GM19193 (cell line): ENCODE measurements around the gene KCNIP4.

ENCODE experiments used
- POLR2A ChIP-seq: IDR thresholded peaks from 4 replicates; pipeline ENCODE4 v1.6.1; 2011; ENCODE audit not compliant: insufficient read depth, insufficient read length; ENCODE audit errors: extremely low read depth

The KCNIP4 gene

GRCh38 chr4:21948347-21949072 is at the start of gene KCNIP4:
Gene KCNIP4, minus strand, starts transcription at chr4:21948772.
- TF ChIP-seq POLR2A: no peak

DNA sequence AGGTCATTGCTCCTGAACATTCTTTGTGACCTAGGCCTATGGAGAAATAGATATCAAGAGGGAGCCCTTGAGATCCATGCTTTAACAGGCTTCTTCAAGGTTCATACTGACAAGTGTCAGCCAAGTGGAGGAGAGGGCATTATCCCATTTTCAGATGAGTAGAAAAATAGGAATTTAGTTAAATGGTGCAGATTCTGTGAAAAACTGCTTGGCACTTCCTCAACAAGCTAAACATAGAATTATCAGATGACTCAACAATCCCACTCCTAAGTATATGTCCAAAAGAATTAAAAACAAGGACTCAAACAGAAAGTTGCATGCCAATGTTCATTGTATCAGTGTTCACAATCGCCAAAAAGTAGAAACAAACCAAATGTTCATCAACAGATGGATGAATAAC is 43.8 kb upstream of the KCNIP4 start:
- TF ChIP-seq POLR2A: no peak

DNA sequence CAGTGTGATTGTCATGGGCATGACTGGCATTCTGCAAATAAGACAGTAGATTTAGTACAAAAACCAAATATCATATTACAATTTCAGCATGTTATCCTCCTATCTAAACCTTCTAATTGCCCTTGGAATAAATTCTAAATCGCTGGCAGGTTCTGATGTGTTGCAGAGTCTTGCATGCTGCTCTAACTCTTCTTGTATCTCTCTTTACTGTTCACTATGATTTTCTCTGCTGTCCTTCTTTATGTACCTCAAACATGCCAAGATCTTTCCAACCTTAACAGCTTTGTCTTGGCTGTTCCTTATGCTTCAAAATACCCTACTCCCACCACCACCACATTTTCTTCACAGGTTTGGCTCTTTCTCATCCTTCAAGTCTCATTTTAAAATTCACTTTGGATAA is 43.0 kb upstream of the KCNIP4 start:
- no peak for TF ChIP-seq POLR2A

GRCh38 chr4:21991050-21991449 is 42.5 kb upstream of the KCNIP4 start:
- TF ChIP-seq POLR2A: no peak

DNA sequence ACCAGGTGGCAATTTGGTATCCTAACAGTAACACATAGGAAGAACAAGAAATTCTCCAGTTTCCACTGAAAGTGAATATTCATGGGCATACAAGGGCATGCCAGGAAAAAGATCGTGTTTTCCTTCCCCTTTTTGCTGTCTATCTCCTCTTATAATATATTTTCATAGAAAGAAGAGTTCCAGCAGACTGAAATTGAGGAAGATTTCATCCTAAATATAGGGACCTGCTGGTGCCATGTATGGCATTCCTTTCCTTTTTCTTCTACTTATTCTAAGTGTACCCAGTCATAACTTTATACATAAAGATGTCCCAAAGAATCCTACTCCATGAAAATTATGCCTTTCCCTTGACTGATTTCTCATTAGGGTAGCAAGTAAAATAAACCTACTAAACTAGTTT is 40.8 kb upstream of the KCNIP4 start:
- TF ChIP-seq POLR2A: no peak

GRCh38 chr4:21986307-21986706 is 37.7 kb upstream of the KCNIP4 start:
- TF ChIP-seq POLR2A: no peak

DNA sequence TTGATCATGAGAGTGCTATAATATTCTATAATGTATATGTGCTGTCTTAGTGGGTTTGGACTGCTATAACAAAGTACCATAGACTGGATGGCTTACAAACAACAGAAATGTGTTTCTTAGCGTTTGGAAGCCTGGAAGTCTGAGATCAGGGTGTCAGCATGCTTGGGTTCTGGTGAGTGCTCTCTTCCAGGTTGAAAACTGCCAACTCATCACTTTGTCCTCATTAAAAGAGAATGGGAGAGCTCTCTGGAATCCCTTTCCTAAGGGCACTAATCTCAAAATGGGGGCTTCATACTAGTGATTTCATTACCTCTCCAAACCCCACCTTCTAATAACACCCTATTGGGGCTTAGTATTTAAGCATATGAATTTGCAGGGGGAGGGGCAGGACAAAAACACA is 33.5 kb upstream of the KCNIP4 start:
- TF ChIP-seq POLR2A: no peak

DNA sequence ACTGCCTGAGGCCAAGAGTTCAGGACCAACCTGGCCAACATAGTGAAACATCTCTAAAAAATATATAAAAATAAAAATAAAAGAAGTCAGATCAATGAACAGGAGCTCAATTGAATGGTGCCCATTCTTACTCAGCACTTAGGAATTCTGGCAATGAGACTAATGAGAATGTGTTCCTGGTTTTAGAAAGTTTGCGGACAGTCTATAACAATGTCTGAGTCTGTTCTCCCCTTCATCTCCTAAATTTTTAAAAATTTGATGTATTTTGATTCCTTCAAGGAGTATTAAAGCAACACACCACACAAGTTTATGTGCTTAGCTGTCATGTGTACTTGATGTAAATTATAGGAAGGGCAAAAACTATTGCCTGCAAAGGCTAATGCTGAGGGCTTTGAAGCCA is 30.6 kb upstream of the KCNIP4 start:
- no peak for TF ChIP-seq POLR2A

DNA sequence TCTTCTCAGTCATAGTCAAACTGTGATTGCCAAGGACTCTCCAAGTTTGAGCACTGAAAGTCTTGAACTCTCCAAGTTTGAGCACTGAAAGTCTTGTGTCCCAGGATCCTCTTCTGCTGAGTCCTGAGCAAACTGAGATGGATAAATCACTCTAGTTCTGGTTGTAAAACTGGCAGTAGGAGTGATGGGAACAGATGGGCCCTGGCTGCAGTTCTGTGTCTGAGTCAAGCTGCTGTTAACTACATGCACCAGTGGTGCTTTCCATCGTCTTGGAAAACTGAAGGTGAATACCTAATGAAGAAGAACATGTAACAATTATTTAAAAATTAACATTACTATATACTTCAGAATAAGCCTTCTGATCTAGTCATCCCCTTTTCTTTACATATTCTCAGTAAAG is 27.6 kb upstream of the KCNIP4 start:
- TF ChIP-seq POLR2A: no peak

GRCh38 chr4:21973850-21974249 is 25.3 kb upstream of the KCNIP4 start:
- no peak for TF ChIP-seq POLR2A

DNA sequence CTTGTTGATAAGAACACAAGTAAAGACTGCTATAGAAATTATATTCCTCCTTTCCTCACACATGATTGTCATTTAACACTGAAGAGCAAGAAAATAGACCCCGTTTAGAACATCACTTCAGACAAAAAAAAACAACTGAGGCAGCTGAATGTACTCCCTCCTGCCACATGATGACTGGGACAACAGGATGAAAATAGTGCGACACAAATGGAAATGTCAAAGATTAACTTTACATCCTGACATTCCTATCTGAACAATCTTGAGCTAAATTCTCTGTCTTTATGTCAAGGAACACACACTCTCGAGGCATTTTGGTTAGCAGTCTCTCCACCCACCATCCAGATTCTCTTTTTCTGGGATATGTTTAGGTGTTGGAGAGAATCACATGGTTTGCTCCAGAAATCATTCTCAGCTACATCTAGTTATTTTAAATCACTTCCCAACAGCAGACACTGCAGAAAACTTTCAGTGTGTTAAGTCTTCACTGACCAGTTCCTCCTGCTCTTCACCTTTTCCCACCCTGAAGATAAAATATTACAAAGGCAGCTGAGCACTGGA is 16.3 kb upstream of the KCNIP4 start:
- no peak for TF ChIP-seq POLR2A

GRCh38 chr4:21962691-21963090 is 14.1 kb upstream of the KCNIP4 start:
- no peak for TF ChIP-seq POLR2A

DNA sequence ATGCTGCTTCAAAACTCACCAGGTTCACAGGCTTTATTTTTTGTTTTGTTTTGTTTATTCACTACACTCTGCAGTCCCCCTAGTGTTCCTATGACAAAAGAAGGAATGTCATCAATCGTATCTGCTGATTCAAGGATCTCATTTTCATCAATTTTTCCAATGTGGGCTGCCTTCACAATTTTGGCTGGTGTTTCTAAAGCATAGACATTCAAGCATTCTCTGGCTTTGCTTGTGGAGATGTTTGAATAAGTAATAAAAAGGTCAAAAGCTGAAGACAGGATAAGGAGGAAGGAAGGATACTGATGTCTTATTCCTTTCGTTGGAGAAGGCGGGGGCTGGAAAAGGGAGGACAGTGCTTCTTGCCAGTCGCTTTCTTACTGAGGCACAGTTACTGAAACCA is 12.2 kb upstream of the KCNIP4 start:
- TF ChIP-seq POLR2A: no peak

- TF ChIP-seq POLR2A: no peak
These were observed 6.3 kb upstream of the KCNIP4 start for GRCh38 chr4:21954916-21955315.

GRCh38 chr4:21953653-21954052 is 5.1 kb upstream of the KCNIP4 start:
- no peak for TF ChIP-seq POLR2A

GRCh38 chr4:21952549-21952948 is 4.0 kb upstream of the KCNIP4 start:
- no peak for TF ChIP-seq POLR2A

GRCh38 chr4:21949073-21949457 is 493 bp upstream of the KCNIP4 start:
- TF ChIP-seq POLR2A: no peak
